Stimulated activated CD8-positive, alpha-beta memory T cell treated with anti-CD3 and anti-CD28 coated beads, Interleukin-7, amount 100 ng/mL, for 4 hours (primary cell): ENCODE results near the gene LGALS3BP.

Experiments
- DNase-seq, 2 donors: peaks; one replicate each; pipeline ENCODE4 v3.0.0-alpha.2; 2020; ENCODE audit warnings: low read depth in 2 of 2

LGALS3BP gene

GRCh38 chr17:78981010-78981888 is 1.5 kb upstream of the LGALS3BP start:
- no peak for DNase-seq

GRCh38 chr17:78980624-78980972 is 875 bp upstream of the LGALS3BP start:
- DNase-seq: no peak

- no peak for DNase-seq
These were observed 1.4 kb downstream of the LGALS3BP start for GRCh38 chr17:78977997-78978973.

- DNase-seq: no peak
These were observed 2.1 kb downstream of the LGALS3BP start for GRCh38 chr17:78977681-78977943.

GRCh38 chr17:78976907-78977680 is 2.6 kb downstream of the LGALS3BP start:
- DNase-seq: no peak

GRCh38 chr17:78974635-78975591 is 4.8 kb downstream of the LGALS3BP start:
- no peak for DNase-seq

GRCh38 chr17:78973792-78974520 is 5.8 kb downstream of the LGALS3BP start:
- no peak for DNase-seq

- DNase-seq: no peak
These were observed 6.5 kb downstream of the LGALS3BP start for GRCh38 chr17:78973196-78973595.

- DNase-seq: no peak
These were observed 7.1 kb downstream of the LGALS3BP start for GRCh38 chr17:78972507-78973105.

- DNase-seq: no peak
These were observed 7.8 kb downstream of the LGALS3BP start for GRCh38 chr17:78971756-78972506.

- peak; percentile 56 to 60 for DNase-seq
These were observed 8.6 kb downstream of the LGALS3BP start for GRCh38 chr17:78970834-78971755.

- DNase-seq: no peak
These were observed 9.9 kb downstream of the LGALS3BP start for GRCh38 chr17:78969865-78970264.

GRCh38 chr17:78967782-78968362 is 11.9 kb downstream of the LGALS3BP start:
- no peak for DNase-seq

GRCh38 chr17:78966910-78967600 is 12.7 kb downstream of the LGALS3BP start:
- DNase-seq: no peak

GRCh38 chr17:78966123-78966813 is 13.5 kb downstream of the LGALS3BP start:
- DNase-seq: no peak

GRCh38 chr17:78965491-78965924 is 14.2 kb downstream of the LGALS3BP start:
- no peak for DNase-seq
